GM13976 (cell line): ENCODE measurements around the gene PTAFR.

Experiments
- DNase-seq: peaks from one replicate; pipeline ENCODE4 v3.0.0; 2012; ENCODE audit warnings: low spot score
- in situ Hi-C: fragments of 300-500 bp; cut with MboI; formaldehyde crosslinking; loops from one replicate; pipeline ENCODE4 v1.12.0; 2022; ENCODE audit warnings: low sequenced_read_pairs, mixed read lengths, inconsistent platforms; ENCODE audit not compliant: unreplicated experiment
- TF ChIP-seq, protein P1 (sequence below): IDR thresholded peaks from 2 replicates; pipeline ENCODE4 v1.5.1; 2012; ENCODE audit warnings: borderline replicate concordance, mild to moderate bottlenecking; ENCODE audit not compliant: insufficient read depth; ENCODE audit errors: extremely low read depth, missing control alignments, control extremely low read depth

The PTAFR gene

DNA sequence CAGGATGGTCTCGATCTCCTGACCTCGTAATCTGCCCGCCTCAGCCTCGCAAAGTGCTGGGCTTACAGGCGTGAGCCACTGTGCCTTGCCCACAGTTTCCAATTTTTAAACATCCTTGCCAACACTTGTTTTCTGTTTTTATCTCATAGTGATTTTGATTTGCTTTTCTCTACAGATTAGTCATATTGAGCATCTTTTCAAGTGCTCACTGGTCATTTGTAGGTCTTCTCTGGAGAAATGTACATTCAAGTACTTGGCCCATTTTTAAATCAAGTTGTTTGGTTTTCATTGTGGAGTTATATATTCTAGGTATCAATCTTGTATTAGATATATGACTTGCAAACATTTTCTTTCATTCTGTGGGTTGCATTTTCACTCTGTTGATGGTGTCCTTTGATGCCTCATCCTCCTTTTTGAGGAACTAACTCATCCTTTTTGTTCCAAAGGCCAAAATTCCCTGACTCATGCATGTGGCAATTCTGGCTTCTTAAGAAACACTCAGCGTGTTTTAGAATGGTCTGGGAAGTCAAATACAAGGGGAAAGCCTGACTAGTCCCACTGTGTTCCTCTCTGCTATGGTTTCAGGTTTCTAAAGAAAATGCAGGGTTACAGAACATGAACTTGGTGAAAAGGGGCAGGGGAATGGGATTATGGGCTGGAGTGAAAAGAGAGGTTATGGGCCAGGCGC lies 37.3 kb downstream of the PTAFR start:
- TF ChIP-seq, protein P1, sequence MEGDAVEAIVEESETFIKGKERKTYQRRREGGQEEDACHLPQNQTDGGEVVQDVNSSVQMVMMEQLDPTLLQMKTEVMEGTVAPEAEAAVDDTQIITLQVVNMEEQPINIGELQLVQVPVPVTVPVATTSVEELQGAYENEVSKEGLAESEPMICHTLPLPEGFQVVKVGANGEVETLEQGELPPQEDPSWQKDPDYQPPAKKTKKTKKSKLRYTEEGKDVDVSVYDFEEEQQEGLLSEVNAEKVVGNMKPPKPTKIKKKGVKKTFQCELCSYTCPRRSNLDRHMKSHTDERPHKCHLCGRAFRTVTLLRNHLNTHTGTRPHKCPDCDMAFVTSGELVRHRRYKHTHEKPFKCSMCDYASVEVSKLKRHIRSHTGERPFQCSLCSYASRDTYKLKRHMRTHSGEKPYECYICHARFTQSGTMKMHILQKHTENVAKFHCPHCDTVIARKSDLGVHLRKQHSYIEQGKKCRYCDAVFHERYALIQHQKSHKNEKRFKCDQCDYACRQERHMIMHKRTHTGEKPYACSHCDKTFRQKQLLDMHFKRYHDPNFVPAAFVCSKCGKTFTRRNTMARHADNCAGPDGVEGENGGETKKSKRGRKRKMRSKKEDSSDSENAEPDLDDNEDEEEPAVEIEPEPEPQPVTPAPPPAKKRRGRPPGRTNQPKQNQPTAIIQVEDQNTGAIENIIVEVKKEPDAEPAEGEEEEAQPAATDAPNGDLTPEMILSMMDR, result no peak
- in situ Hi-C loops, result no loop called here
- no peak for DNase-seq

- in situ Hi-C loops, result no loop called here
- TF ChIP-seq, protein P1, result no peak
- DNase-seq, result no peak
These were observed 39.4 kb downstream of the PTAFR start for GRCh38 chr1:28136922-28137613.

DNA sequence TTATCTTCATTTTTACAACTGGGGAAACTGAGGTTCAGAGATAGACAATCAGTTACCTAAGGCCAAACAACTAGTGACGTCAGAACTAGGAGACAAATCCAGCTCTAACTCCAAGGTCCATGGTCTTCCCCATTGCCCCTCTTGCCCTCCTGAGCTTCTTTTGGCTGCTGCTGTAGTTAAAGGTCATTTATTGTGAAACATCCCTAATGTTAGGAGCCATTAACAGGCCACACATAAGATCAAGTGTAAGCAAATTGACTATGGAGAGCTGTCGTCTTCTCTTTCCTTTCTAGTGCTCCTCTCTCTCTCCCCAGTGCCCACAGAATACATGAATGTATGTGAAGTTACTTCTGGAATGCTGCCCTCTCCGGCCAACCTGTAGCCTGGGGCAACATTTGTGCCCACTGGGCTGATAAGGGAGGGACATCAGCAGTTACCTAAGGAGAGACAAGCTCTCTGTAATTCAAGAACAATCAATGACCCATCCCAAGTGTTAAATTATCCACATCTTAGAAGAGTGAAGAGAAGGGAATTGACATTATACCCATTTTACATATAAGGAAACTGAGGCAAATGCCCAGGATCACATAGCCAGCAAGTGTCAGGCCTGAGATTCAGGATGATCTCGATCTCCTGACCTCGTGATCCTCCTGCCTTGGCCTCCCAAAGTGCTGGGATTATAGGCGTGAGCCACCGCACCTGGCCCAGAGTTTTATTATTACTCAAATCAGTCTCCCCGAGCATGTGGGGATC lies 40.1 kb downstream of the PTAFR start:
- DNase-seq, result no peak
- in situ Hi-C loops, result no loop called here
- TF ChIP-seq, protein P1, result no peak

- TF ChIP-seq, protein P1, result no peak
- in situ Hi-C loops, result no loop called here
- peak; percentile 29 for DNase-seq
These were observed 40.9 kb downstream of the PTAFR start for GRCh38 chr1:28135371-28136168.

GRCh38 chr1:28134651-28135207 lies 41.8 kb downstream of the PTAFR start:
- no peak for DNase-seq
- TF ChIP-seq, protein P1, result no peak
- in situ Hi-C loops, result no loop called here
